D721Med (cell line): ENCODE measurements around the gene RNF151.
"Not testable (repeated sequence)": the region's sequence is repeated elsewhere in the genome, so short reads cannot be mapped to it uniquely, and the experiment has no call there.

Experiments
- DNase-seq: peaks from one replicate; pipeline ENCODE4 v3.0.0; 2011; ENCODE audit warnings: low spot score; ENCODE audit not compliant: insufficient read length
- FAIRE-seq: peaks from 2 replicates; lab custom pipeline; 2011; peaks lifted over from hg19 to GRCh38; lab: Jason Lieb, UNC
- CTCF ChIP-seq: IDR thresholded peaks from 2 replicates; pipeline ENCODE4 v1.5.1; 2012; ENCODE audit warnings: mild to moderate bottlenecking, control low read depth; ENCODE audit not compliant: insufficient read depth; ENCODE audit errors: missing control alignments

The RNF151 gene

GRCh38 chr16:2006317-2006716 lies 39.7 kb downstream of the RNF151 start:
- DNase-seq (no peak), FAIRE-seq (no peak)
- TF ChIP-seq CTCF = no peak

GRCh38 chr16:2007081-2007836 lies 40.6 kb downstream of the RNF151 start:
- no peak for FAIRE-seq
- TF ChIP-seq CTCF = no peak
- no peak for DNase-seq

GRCh38 chr16:2008009-2008526 lies 41.4 kb downstream of the RNF151 start:
- FAIRE-seq = no peak
- no peak for DNase-seq
- no peak for TF ChIP-seq CTCF

- DNase-seq (no peak), FAIRE-seq (no peak)
- no peak for TF ChIP-seq CTCF
Measured at GRCh38 chr16:2008631-2009163, 42.0 kb downstream of the RNF151 start.

- DNase-seq (no peak), FAIRE-seq (no peak)
- no peak for TF ChIP-seq CTCF
Measured at GRCh38 chr16:2009164-2009711, 42.6 kb downstream of the RNF151 start.

GRCh38 chr16:2009791-2010510 lies 43.3 kb downstream of the RNF151 start, which contains the start of gene ZNF598:
Gene ZNF598 (minus strand): TSS chr16:2009821.
- no peak for FAIRE-seq

GRCh38 chr16:2011726-2012125 lies 45.1 kb downstream of the RNF151 start:
- FAIRE-seq, DNase-seq: not testable (repeated sequence)

More at GRCh38 chr16:2009791-2010510, 43.3 kb downstream of the RNF151 start, which contains the start of gene ZNF598:
- no peak for TF ChIP-seq CTCF
- DNase-seq = peak; percentile 94
